ENCODE data around the gene SORCS1. TPM values are rescaled to one million over a fixed set of nuclear protein-coding genes. Genes with fewer than 3 reads are reported as not detected.

Gene SORCS1
- total RNA-seq, 2 donors from 2014 or later, result not detected

GRCh38 chr10:107148906-107149305, 15.6 kb downstream of the SORCS1 start:
- no peak for DNase-seq
- Mint-ChIP-seq H3K27me3 (no peaks in the 10 kb centered on the region), H3K4me1 (no peaks in the 10 kb centered on the region), H3K4me3 (no peak overlapping the region), H3K27ac (no peak overlapping the region), H3K36me3 (ENCODE audit: low read depth) (no peaks in the 10 kb centered on the region)
- H3K9me3 ChIP-seq (ENCODE audit: control insufficient read depth, low read length, poor library complexity, severe bottlenecking), result no peaks in the 10 kb centered on the region
- no peak for ATAC-seq

GRCh38 chr10:107144490-107144889, 20.0 kb downstream of the SORCS1 start:
- Mint-ChIP-seq H3K4me1 (no peaks in the 10 kb centered on the region), H3K4me3 (no peak overlapping the region), H3K27ac (no peak overlapping the region), H3K36me3 (ENCODE audit: low read depth) (no peaks in the 10 kb centered on the region), H3K27me3 (no peaks in the 10 kb centered on the region)
- DNase-seq (no peak), ATAC-seq (no peak)
- H3K9me3 ChIP-seq (ENCODE audit: control insufficient read depth, low read length, poor library complexity, severe bottlenecking), result no peaks in the 10 kb centered on the region

- Mint-ChIP-seq H3K27me3 (no peaks in the 10 kb centered on the region), H3K36me3 (ENCODE audit: low read depth) (no peaks in the 10 kb centered on the region), H3K27ac (no peak overlapping the region), H3K4me3 (no peak overlapping the region), H3K4me1 (no peaks in the 10 kb centered on the region)
- H3K9me3 ChIP-seq (ENCODE audit: control insufficient read depth, low read length, poor library complexity, severe bottlenecking), result no peaks in the 10 kb centered on the region
- ATAC-seq (no peak), DNase-seq (no peak)
Observed at GRCh38 chr10:107141524-107142061, 22.9 kb downstream of the SORCS1 start.

- Mint-ChIP-seq H3K36me3 (ENCODE audit: low read depth) (no peaks in the 10 kb centered on the region), H3K4me3 (no peak overlapping the region), H3K27ac (no peak overlapping the region), H3K4me1 (no peaks in the 10 kb centered on the region), H3K27me3 (no peaks in the 10 kb centered on the region)
- DNase-seq (no peak), ATAC-seq (no peak)
- no peaks in the 10 kb centered on the region for H3K9me3 ChIP-seq (ENCODE audit: control insufficient read depth, low read length, poor library complexity, severe bottlenecking)
Observed at GRCh38 chr10:107139237-107139636, 25.3 kb downstream of the SORCS1 start.

- H3K9me3 ChIP-seq (ENCODE audit: control insufficient read depth, low read length, poor library complexity, severe bottlenecking), result no peaks in the 10 kb centered on the region
- no peak overlapping the region for H3K4me3 Mint-ChIP-seq
- no peak overlapping the region for H3K27ac Mint-ChIP-seq
- H3K36me3 Mint-ChIP-seq (ENCODE audit: low read depth), result no peaks in the 10 kb centered on the region
- ATAC-seq (no peak), DNase-seq (no peak)
- no peaks in the 10 kb centered on the region for H3K4me1 Mint-ChIP-seq
- H3K27me3 Mint-ChIP-seq, result no peaks in the 10 kb centered on the region
Observed at GRCh38 chr10:107133656-107134055, 30.9 kb downstream of the SORCS1 start.

GRCh38 chr10:107129000-107129399, 35.5 kb downstream of the SORCS1 start:
- no peaks in the 10 kb centered on the region for H3K27me3 Mint-ChIP-seq
- no peak overlapping the region for H3K4me3 Mint-ChIP-seq
- H3K9me3 ChIP-seq (ENCODE audit: control insufficient read depth, low read length, poor library complexity, severe bottlenecking), result no peaks in the 10 kb centered on the region
- H3K36me3 Mint-ChIP-seq (ENCODE audit: low read depth), result no peaks in the 10 kb centered on the region
- DNase-seq (no peak), ATAC-seq (no peak)
- H3K4me1 Mint-ChIP-seq, result no peaks in the 10 kb centered on the region
- no peak overlapping the region for H3K27ac Mint-ChIP-seq

GRCh38 chr10:107126512-107127065, 37.9 kb downstream of the SORCS1 start:
- no peaks in the 10 kb centered on the region for H3K4me1 Mint-ChIP-seq
- no peaks in the 10 kb centered on the region for H3K27me3 Mint-ChIP-seq
- H3K27ac Mint-ChIP-seq, result no peak overlapping the region
- no peaks in the 10 kb centered on the region for H3K36me3 Mint-ChIP-seq (ENCODE audit: low read depth)
- H3K4me3 Mint-ChIP-seq, result no peak overlapping the region
- ATAC-seq (no peak), DNase-seq (no peak)
- H3K9me3 ChIP-seq (ENCODE audit: control insufficient read depth, low read length, poor library complexity, severe bottlenecking), result no peaks in the 10 kb centered on the region

- H3K36me3 Mint-ChIP-seq (ENCODE audit: low read depth), result no peaks in the 10 kb centered on the region
- H3K4me1 Mint-ChIP-seq, result no peaks in the 10 kb centered on the region
- no peaks in the 10 kb centered on the region for H3K9me3 ChIP-seq (ENCODE audit: control insufficient read depth, low read length, poor library complexity, severe bottlenecking)
- H3K4me3 Mint-ChIP-seq, result no peak overlapping the region
- DNase-seq (no peak), ATAC-seq (no peak)
- H3K27me3 Mint-ChIP-seq, result no peaks in the 10 kb centered on the region
- no peak overlapping the region for H3K27ac Mint-ChIP-seq
Observed at GRCh38 chr10:107122703-107123102, 41.8 kb downstream of the SORCS1 start.

- no peaks in the 10 kb centered on the region for H3K9me3 ChIP-seq (ENCODE audit: control insufficient read depth, low read length, poor library complexity, severe bottlenecking)
- Mint-ChIP-seq H3K27ac (no peak overlapping the region), H3K27me3 (no peaks in the 10 kb centered on the region), H3K4me3 (no peak overlapping the region), H3K36me3 (ENCODE audit: low read depth) (no peaks in the 10 kb centered on the region), H3K4me1 (no peaks in the 10 kb centered on the region)
- DNase-seq, result no peak
- ATAC-seq, result no peak
Observed at GRCh38 chr10:107118866-107119265, 45.6 kb downstream of the SORCS1 start.

- H3K9me3 ChIP-seq (ENCODE audit: control insufficient read depth, low read length, poor library complexity, severe bottlenecking), result peaks cover 2% of the 10 kb centered on the region
Observed at GRCh38 chr10:107104026-107104652, 60.4 kb downstream of the SORCS1 start.

GRCh38 chr10:107103174-107104025, 61.1 kb downstream of the SORCS1 start:
- H3K4me1 Mint-ChIP-seq, result no peaks in the 10 kb centered on the region
- ATAC-seq, result no peak

More at GRCh38 chr10:107104026-107104652, 60.4 kb downstream of the SORCS1 start:
- H3K4me3 Mint-ChIP-seq, result no peak overlapping the region
- H3K27ac Mint-ChIP-seq, result no peak overlapping the region
- ATAC-seq (no peak), DNase-seq (no peak)
- no peaks in the 10 kb centered on the region for H3K36me3 Mint-ChIP-seq (ENCODE audit: low read depth)
- H3K4me1 Mint-ChIP-seq, result no peaks in the 10 kb centered on the region
- H3K27me3 Mint-ChIP-seq, result no peaks in the 10 kb centered on the region

GRCh38 chr10:107098326-107098725, 66.2 kb downstream of the SORCS1 start:
- H3K36me3 Mint-ChIP-seq (ENCODE audit: low read depth), result no peaks in the 10 kb centered on the region
- no peaks in the 10 kb centered on the region for H3K4me1 Mint-ChIP-seq
- H3K4me3 Mint-ChIP-seq, result no peak overlapping the region
- H3K27ac Mint-ChIP-seq, result no peak overlapping the region
- no peaks in the 10 kb centered on the region for H3K9me3 ChIP-seq (ENCODE audit: control insufficient read depth, low read length, poor library complexity, severe bottlenecking)
- ATAC-seq, result no peak
- H3K27me3 Mint-ChIP-seq, result no peaks in the 10 kb centered on the region
- DNase-seq, result no peak

More at GRCh38 chr10:107103174-107104025, 61.1 kb downstream of the SORCS1 start:
- peaks cover 2% of the 10 kb centered on the region for H3K9me3 ChIP-seq (ENCODE audit: control insufficient read depth, low read length, poor library complexity, severe bottlenecking)
- Mint-ChIP-seq H3K36me3 (ENCODE audit: low read depth) (no peaks in the 10 kb centered on the region), H3K4me3 (no peak overlapping the region), H3K27ac (no peak overlapping the region), H3K27me3 (no peaks in the 10 kb centered on the region)
- no peak for DNase-seq

- no peak overlapping the region for H3K27ac Mint-ChIP-seq
- H3K4me3 Mint-ChIP-seq, result no peak overlapping the region
Observed at GRCh38 chr10:107094824-107095522, 69.5 kb downstream of the SORCS1 start.

More at GRCh38 chr10:107094824-107095522, 69.5 kb downstream of the SORCS1 start:
- Mint-ChIP-seq H3K27me3 (no peaks in the 10 kb centered on the region), H3K36me3 (ENCODE audit: low read depth) (no peaks in the 10 kb centered on the region), H3K4me1 (no peaks in the 10 kb centered on the region)
- no peaks in the 10 kb centered on the region for H3K9me3 ChIP-seq (ENCODE audit: control insufficient read depth, low read length, poor library complexity, severe bottlenecking)
- DNase-seq (no peak), ATAC-seq (no peak)
